Fibroblast of lung (primary cell): Measurements from ENCODE around the gene BAX. TPM values are rescaled to one million over a fixed set of nuclear protein-coding genes. Genes with fewer than 3 reads are reported as not detected.

Experiments used
- DNase-seq, 2 donors: peaks; one replicate each; pipeline versions ENCODE4 v3.0.0 to v3.0.0-alpha.2; 2010; ENCODE audit warnings: low read depth in 2 of 2
- H2AFZ ChIP-seq: 2 replicates; pipeline ENCODE4 v1.5.1; 2012; ENCODE audit warnings: low read length, control low read depth, inconsistent platforms
- H3K27ac ChIP-seq: 2 replicates; pipeline ENCODE4 v1.5.1; 2011; ENCODE audit warnings: low read length, control low read depth; ENCODE audit not compliant: insufficient read depth
- H3K27me3 ChIP-seq: 2 replicates; pipeline ENCODE4 v1.5.1; 2011; ENCODE audit warnings: mild to moderate bottlenecking, low read length; ENCODE audit not compliant: control insufficient read depth, insufficient read depth
- H3K36me3 ChIP-seq: 2 replicates; pipeline ENCODE4 v1.5.1; 2011; ENCODE audit warnings: low read length; ENCODE audit not compliant: control insufficient read depth, insufficient read depth
- H3K4me1 ChIP-seq: 2 replicates; pipeline ENCODE4 v1.5.1; 2011; ENCODE audit warnings: low read length; ENCODE audit not compliant: control insufficient read depth, insufficient read depth; ENCODE audit errors: extremely low read depth
- H3K4me2 ChIP-seq: 2 replicates; pipeline ENCODE4 v1.5.1; 2011; ENCODE audit warnings: low read length, control low read depth; ENCODE audit not compliant: insufficient read depth; ENCODE audit errors: extremely low read depth
- H3K4me3 ChIP-seq, 4 experiments: fragments of 200-600 bp in 1 of 4; sonication (generic) in 1 of 4; replicated peaks in 1 of 4; 2 replicates each; pipeline ENCODE4 v1.5.1; 2011 to 2016; ENCODE audit warnings: low read length in 4 of 4, low read depth in 3 of 4, mild to moderate bottlenecking in 3 of 4, control low read depth in 2 of 4, inconsistent platforms in 1 of 4, mixed read lengths in 1 of 4; ENCODE audit not compliant: insufficient read depth in 1 of 4; ENCODE audit errors: control extremely low read depth in 1 of 4
- H3K79me2 ChIP-seq: 2 replicates; pipeline ENCODE4 v1.5.1; 2012; ENCODE audit warnings: mild to moderate bottlenecking, low read length, inconsistent platforms; ENCODE audit not compliant: control insufficient read depth, insufficient read depth
- H3K9ac ChIP-seq: 2 replicates; pipeline ENCODE4 v1.5.1; 2011; ENCODE audit warnings: mild to moderate bottlenecking, low read length, control low read depth; ENCODE audit not compliant: insufficient read depth
- H3K9me3 ChIP-seq: 2 replicates; pipeline ENCODE4 v1.5.1; 2012; ENCODE audit warnings: low read depth, low read length; ENCODE audit not compliant: control insufficient read depth, insufficient read depth
- H4K20me1 ChIP-seq: 2 replicates; pipeline ENCODE4 v1.5.1; 2011; ENCODE audit warnings: low read length; ENCODE audit not compliant: control insufficient read depth, insufficient read depth; ENCODE audit errors: extremely low read depth
- CTCF ChIP-seq, 2 donors: IDR thresholded peaks in 1 of 2; conservative IDR thresholded peaks in 1 of 2; 1 replicate in 1 of 2; 2 replicates in 1 of 2; pipeline ENCODE4 v1.5.1; 2011 to 2012; ENCODE audit warnings: low read length in 2 of 2, control low read depth in 1 of 2, inconsistent platforms in 1 of 2, low read depth in 1 of 2, mild to moderate bottlenecking in 1 of 2
- EZH2 ChIP-seq: IDR thresholded peaks from 2 replicates; pipeline ENCODE4 v1.5.1; 2012; ENCODE audit warnings: low read length, control low read depth, mild to moderate bottlenecking; ENCODE audit errors: missing control alignments
- polyA plus RNA-seq, 2 donors: library from polyadenylated mRNA; depleted of rRNA in 1 of 2; stranded (reverse) in 1 of 2; unstranded in 1 of 2; fragments of >200 nt; gene quantifications; 2 replicates each; pipeline ENCODE4 v1.2.1, GENCODE V29; 2011 to 2012; ENCODE audit warnings: missing spikeins in 1 of 2
- total RNA-seq: library from RNA; depleted of rRNA; stranded (reverse); fragments of >200 nt; gene quantifications from 2 replicates; pipeline ENCODE4 v1.2.1, GENCODE V29; 2014

Gene BAX
- total and polyA plus RNA-seq, 2 donors (not counting 1 experiment from before 2014, with no cell fraction given) = 70.1 to 194 TPM

- H3K4me1 ChIP-seq = peaks cover 19% of the 10 kb centered on the region
- peaks cover 19% of the 10 kb centered on the region for H3K79me2 ChIP-seq
- peak within 1 kb of the TSS; percentile 39 to 99 (median 79) for H3K4me3 ChIP-seq
- no peak for TF ChIP-seq CTCF (conservative IDR thresholded peaks at IDR 0.05 in 1 of 2, IDR thresholded peaks at IDR 0.05 in 1 of 2; ENCODE audit: low read depth in 1 of 2, low read length in 2 of 2)
- no peak for TF ChIP-seq EZH2
- H3K27me3 ChIP-seq = no peaks in the 10 kb centered on the region
- H2AFZ ChIP-seq = no peak within 1 kb of the TSS
- H3K27ac ChIP-seq = peak within 1 kb of the TSS; percentile 80
- H3K36me3 ChIP-seq = peaks cover 24% of the 10 kb centered on the region
- peaks cover 6% of the 10 kb centered on the region for H4K20me1 ChIP-seq
- peak within 1 kb of the TSS; percentile 85 for H3K4me2 ChIP-seq
- H3K9ac ChIP-seq = peak within 1 kb of the TSS; percentile 34
- peak; percentile 92 to 97 for DNase-seq
- no peaks in the 10 kb centered on the region for H3K9me3 ChIP-seq
These were observed 10.5 kb downstream of the BAX start, which contains the start of gene FTL for GRCh38 chr19:48965040-48965805. Gene FTL (plus strand): TSS chr19:48965309. CDS start chr19:48965508, 199 bp downstream.

GRCh38 chr19:48965806-48966540 is 11.3 kb downstream of the BAX start:
- Histone ChIP-seq H4K20me1 (peaks cover 6% of the 10 kb centered on the region), H3K27me3 (no peaks in the 10 kb centered on the region), H3K4me2 (peak overlapping the region; percentile 85), H2AFZ (no peak overlapping the region), H3K36me3 (peaks cover 27% of the 10 kb centered on the region), H3K4me1 (peaks cover 19% of the 10 kb centered on the region), H3K4me3 (peak overlapping the region; percentile 39 to 99 (median 79)), H3K27ac (peak overlapping the region; percentile 23), H3K9ac (peak overlapping the region; percentile 34), H3K9me3 (no peaks in the 10 kb centered on the region), H3K79me2 (peaks cover 19% of the 10 kb centered on the region)
- DNase-seq = peak; percentile 80
- TF ChIP-seq CTCF (conservative IDR thresholded peaks at IDR 0.05 in 1 of 2, IDR thresholded peaks at IDR 0.05 in 1 of 2; ENCODE audit: low read depth in 1 of 2, low read length in 2 of 2) (no peak), EZH2 (no peak)
